Calu3 (cell line): ENCODE measurements around the gene NUP188. TPM values are rescaled to one million over a fixed set of nuclear protein-coding genes. Genes with fewer than 3 reads are reported as not detected.

Experiments
- BruUV-seq: library from RNA; stranded (reverse); fragments of 400-500 nt; replicated peaks from 2 replicates; lab custom pipeline; 2021; lab: Mats Ljungman, UMichigan
- CTCF ChIA-PET: fragments of 300-600 bp; sonication (Branson Sonifier 250); formaldehyde crosslinking; loops from one replicate; lab custom pipeline; 2022; ENCODE audit warnings: antibody characterized with exemption; lab: Charles Lee
- DNase-seq: peaks from one replicate; pipeline ENCODE4 v3.0.0; 2022
- H3K27ac Mint-ChIP-seq: one replicate; pipeline ENCODE4 v1.8.0; 2022; ENCODE audit warnings: mixed read lengths; ENCODE audit not compliant: unreplicated experiment
- H3K27me3 Mint-ChIP-seq: one replicate; pipeline ENCODE4 v1.8.0; 2022; ENCODE audit warnings: mixed read lengths; ENCODE audit not compliant: unreplicated experiment
- H3K36me3 Mint-ChIP-seq: one replicate; pipeline ENCODE4 v1.8.0; 2022; ENCODE audit warnings: mild to moderate bottlenecking, moderate library complexity, mixed read lengths; ENCODE audit not compliant: insufficient read depth, unreplicated experiment
- H3K4me1 Mint-ChIP-seq: one replicate; pipeline ENCODE4 v1.8.0; 2022; ENCODE audit warnings: mild to moderate bottlenecking, low read depth, mixed read lengths; ENCODE audit not compliant: unreplicated experiment
- H3K4me3 Mint-ChIP-seq: one replicate; pipeline ENCODE4 v1.8.0; 2022; ENCODE audit warnings: mild to moderate bottlenecking, low read depth, moderate library complexity, mixed read lengths; ENCODE audit not compliant: unreplicated experiment
- H3K9me3 Mint-ChIP-seq: one replicate; pipeline ENCODE4 v1.8.0; 2022; ENCODE audit warnings: low read depth, mixed read lengths; ENCODE audit not compliant: unreplicated experiment
- intact Hi-C: fragments of 100-400 bp; cut with micrococcal nuclease; formaldehyde crosslinking; loops from one replicate; pipeline ENCODE4 v1.10.0; 2022; ENCODE audit not compliant: unreplicated experiment
- total RNA-seq: library from RNA; stranded (reverse); gene quantifications from 2 replicates; pipeline ENCODE4 v1.2.3, GENCODE V29; 2022
- TF ChIP-seq, protein P1 (sequence below): fragments of 200-600 bp; IDR thresholded peaks from one replicate; pipeline ENCODE4 v1.8.0; 2022; ENCODE audit warnings: antibody characterized with exemption; ENCODE audit not compliant: unreplicated experiment

NUP188 gene
- total RNA-seq, 1 experiment from 2014 or later = 34.3 TPM

DNA sequence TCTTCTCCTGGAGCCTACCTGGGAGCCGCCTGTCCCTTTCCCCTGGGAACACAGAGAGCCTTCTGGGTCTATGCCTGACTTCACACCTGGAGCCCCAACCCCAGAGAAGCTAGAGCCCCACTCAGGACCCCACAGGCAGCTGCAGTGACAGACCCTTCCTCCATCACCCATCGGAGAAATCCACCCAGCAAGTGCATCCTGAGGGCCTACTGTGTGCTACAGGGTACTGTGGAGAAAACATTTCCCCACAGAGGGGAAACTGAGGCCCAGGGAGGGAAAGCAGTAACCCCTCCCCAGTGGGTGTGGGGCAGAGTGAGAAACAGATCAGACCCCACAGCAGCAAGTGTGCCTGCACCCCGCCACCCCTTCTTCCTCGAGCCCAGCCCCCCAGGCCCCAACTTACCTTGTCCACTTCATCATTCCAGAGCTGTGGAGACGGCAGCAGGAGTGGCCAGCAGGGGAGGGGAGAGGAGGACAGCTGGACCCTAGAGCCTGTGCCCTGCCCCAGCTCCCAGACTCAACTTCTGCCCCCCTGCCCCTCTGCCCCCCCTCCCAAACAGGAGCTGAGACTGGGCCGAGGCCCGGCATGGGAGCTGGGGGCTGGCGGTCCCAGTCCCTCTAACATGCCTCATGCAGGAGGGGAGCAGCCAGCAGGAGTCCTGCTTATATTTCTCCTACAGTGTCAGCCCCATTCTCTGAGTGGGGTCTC lies 62.9 kb downstream of the NUP188 start:
- intact Hi-C loops = no loop called here
- CTCF ChIA-PET = no interaction called here
- Mint-ChIP-seq H3K27ac (no peak overlapping the region), H3K36me3 (peaks cover 36% of the 10 kb centered on the region), H3K4me1 (no peaks in the 10 kb centered on the region), H3K27me3 (no peaks in the 10 kb centered on the region), H3K4me3 (no peak overlapping the region), H3K9me3 (no peaks in the 10 kb centered on the region)
- TF ChIP-seq, protein P1, sequence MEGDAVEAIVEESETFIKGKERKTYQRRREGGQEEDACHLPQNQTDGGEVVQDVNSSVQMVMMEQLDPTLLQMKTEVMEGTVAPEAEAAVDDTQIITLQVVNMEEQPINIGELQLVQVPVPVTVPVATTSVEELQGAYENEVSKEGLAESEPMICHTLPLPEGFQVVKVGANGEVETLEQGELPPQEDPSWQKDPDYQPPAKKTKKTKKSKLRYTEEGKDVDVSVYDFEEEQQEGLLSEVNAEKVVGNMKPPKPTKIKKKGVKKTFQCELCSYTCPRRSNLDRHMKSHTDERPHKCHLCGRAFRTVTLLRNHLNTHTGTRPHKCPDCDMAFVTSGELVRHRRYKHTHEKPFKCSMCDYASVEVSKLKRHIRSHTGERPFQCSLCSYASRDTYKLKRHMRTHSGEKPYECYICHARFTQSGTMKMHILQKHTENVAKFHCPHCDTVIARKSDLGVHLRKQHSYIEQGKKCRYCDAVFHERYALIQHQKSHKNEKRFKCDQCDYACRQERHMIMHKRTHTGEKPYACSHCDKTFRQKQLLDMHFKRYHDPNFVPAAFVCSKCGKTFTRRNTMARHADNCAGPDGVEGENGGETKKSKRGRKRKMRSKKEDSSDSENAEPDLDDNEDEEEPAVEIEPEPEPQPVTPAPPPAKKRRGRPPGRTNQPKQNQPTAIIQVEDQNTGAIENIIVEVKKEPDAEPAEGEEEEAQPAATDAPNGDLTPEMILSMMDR = no peak
- no peak for DNase-seq
- BruUV-seq = no TSS peak

DNA sequence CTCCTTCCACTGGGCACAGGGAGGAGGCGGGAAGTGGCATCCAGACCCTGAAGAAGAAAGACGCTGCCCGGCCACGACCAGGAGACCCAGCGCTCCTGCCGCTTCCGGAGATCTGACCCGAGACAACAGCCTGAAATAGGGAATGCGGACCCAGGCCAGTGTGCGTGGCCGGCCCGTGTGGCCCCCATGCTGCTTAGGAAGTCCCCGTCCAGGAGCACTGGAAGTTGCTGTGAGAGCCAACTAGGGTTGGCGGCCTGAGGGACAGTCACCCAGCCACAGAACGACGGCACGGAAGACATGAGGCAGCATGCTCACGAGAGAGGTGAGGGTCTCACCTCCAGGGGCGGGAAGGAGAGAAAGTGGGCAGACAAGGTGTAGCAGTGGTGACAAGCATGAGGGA lies 63.7 kb downstream of the NUP188 start:
- Mint-ChIP-seq H3K27me3 (no peaks in the 10 kb centered on the region), H3K36me3 (peaks cover 28% of the 10 kb centered on the region), H3K27ac (no peak overlapping the region), H3K4me1 (no peaks in the 10 kb centered on the region), H3K4me3 (no peak overlapping the region), H3K9me3 (no peaks in the 10 kb centered on the region)
- BruUV-seq = no TSS peak
- intact Hi-C loops = no loop called here
- CTCF ChIA-PET = no interaction called here
- TF ChIP-seq, protein P1 = no peak
- DNase-seq = no peak

DNA sequence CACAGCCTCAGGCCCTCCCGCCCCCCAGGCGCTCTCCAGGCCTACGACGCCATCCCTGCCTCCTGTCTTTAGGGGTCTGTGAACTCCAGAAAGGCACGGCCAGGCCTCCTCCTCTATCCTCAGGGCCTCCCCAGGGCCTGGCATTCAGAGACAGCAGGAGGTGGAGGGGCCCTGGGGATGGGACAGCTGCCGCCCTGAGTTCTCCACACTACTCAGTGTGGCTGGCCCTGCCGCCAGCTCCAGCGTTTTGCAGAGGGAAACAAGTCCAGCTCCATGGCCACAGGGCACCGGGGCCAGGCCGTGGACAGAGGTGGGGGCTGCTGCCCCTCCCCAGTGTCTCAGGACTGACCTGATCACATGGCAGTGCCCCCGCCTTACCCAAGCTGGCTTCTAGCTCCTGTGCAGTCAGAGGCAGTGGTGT lies 64.3 kb downstream of the NUP188 start:
- TF ChIP-seq, protein P1 = no peak
- CTCF ChIA-PET = interaction anchor here (0.5 kb wide), 1 partner anchor 27 kb away, joined by 4 read pairs; no protein-coding TSS in a partner anchor
- Mint-ChIP-seq H3K4me1 (no peaks in the 10 kb centered on the region), H3K36me3 (peaks cover 22% of the 10 kb centered on the region), H3K9me3 (no peaks in the 10 kb centered on the region), H3K4me3 (no peak overlapping the region), H3K27ac (no peak overlapping the region), H3K27me3 (no peaks in the 10 kb centered on the region)
- no TSS peak for BruUV-seq
- intact Hi-C loops = no loop called here
- no peak for DNase-seq

DNA sequence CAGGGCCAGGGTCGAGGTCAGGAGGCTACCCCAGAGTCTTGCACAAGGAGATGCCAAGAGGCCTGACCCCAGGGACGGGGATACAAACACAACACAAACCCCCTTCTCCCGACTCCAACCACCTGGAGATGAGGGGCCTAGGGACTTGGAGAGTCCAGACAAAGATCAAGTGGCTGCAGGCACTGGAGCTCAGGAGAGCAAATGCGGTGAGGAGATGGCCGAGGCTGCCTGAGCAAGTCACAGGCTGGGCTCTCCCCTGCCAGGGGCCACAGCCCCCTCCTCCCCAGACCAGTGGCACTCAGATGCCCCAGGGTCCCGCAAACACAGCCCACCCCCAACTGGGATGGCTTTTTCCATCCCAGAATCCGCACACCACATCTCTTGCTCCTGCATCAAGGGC lies 64.8 kb downstream of the NUP188 start:
- Mint-ChIP-seq H3K4me1 (no peaks in the 10 kb centered on the region), H3K27ac (no peak overlapping the region), H3K36me3 (peaks cover 19% of the 10 kb centered on the region), H3K4me3 (no peak overlapping the region), H3K9me3 (no peaks in the 10 kb centered on the region), H3K27me3 (no peaks in the 10 kb centered on the region)
- DNase-seq = no peak
- BruUV-seq = no TSS peak
- TF ChIP-seq, protein P1 = no peak
- intact Hi-C loops = no loop called here
- CTCF ChIA-PET = interaction anchor here (0.5 kb wide), 1 partner anchor 26 kb away, joined by 4 read pairs; no protein-coding TSS in a partner anchor
